A549 treated with CpdA at 1 μM for 4 hours (cell line): Measurements from ENCODE around the gene IMPACT. TPM values are rescaled to one million over a fixed set of nuclear protein-coding genes. Genes with fewer than 3 reads are reported as not detected.

Experiments used
- total RNA-seq: library from RNA; stranded (reverse); fragments of 200-300 nt; extraction: Qiagen RNA extraction; gene quantifications from 5 replicates; pipeline ENCODE4 v1.2.3, GENCODE V29; 2022; ENCODE audit warnings: low read depth

Gene IMPACT, protein sequence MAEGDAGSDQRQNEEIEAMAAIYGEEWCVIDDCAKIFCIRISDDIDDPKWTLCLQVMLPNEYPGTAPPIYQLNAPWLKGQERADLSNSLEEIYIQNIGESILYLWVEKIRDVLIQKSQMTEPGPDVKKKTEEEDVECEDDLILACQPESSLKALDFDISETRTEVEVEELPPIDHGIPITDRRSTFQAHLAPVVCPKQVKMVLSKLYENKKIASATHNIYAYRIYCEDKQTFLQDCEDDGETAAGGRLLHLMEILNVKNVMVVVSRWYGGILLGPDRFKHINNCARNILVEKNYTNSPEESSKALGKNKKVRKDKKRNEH
- total RNA-seq = 10.7 to 13.9 TPM (median 13.0 TPM) in 5 replicates

GRCh38 chr18:24426398-24427294 lies at the start of gene IMPACT:
Gene IMPACT, plus strand, starts transcription at chr18:24426670. Its CDS starts 87 bp downstream, at chr18:24426757.

GRCh38 chr18:24397694-24398368 lies 28.6 kb upstream of the IMPACT start, which contains the start of gene OSBPL1A:
Gene OSBPL1A, minus strand, starts transcription at chr18:24397824. Its CDS starts 20,291 bp downstream, at chr18:24377533.

DNA sequence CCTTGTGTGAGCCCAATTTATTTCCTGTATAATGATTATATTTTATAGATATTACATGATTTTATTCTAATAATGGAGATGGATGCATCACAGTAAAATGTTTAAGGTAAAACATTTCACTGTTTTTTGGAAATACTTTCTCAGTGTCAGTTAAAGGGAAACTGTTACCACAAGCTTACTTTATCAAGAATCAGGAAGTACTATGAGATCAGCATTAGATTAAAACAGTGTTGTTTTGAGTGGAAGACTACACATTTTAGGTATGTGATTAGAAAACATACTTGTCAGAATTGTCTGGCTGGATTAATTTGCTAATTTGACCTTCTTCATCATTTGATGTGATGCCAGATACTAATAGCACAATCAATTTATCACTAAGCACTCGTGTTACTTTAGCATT lies 33.9 kb downstream of the IMPACT start, which contains the start of gene HRH4:
TSS of gene HRH4 (plus strand) at position 250 of the 400 bp plus-strand sequence. CDS start at position 342, 92 bp downstream.

Other genes starting within 250 kb of the IMPACT start
- 9.9 to 16.1 TPM (median 12.1 TPM) in 5 replicates for gene OSBPL1A, start 28.8 kb upstream of the IMPACT start, total RNA-seq
- 0.01 TPM in 1 of 5 replicates, not detected in the others for gene HRH4, start 34.0 kb downstream of the IMPACT start, total RNA-seq